Right lobe of liver (tissue), 4 donors: Measurements from ENCODE around the gene LONP2.
A peak's percentile ranks its signal among the peaks of the same experiment; 100 is the strongest.

Experiments used
- CTCF ChIP-seq, 4 donors: fragments of 200-600 bp in 3 of 4; fragments of 450-650 bp in 1 of 4; IDR thresholded peaks; one replicate each; pipeline versions ENCODE4 v1.5.1 to v1.8.0; 2016 to 2022; ENCODE audit warnings: antibody characterized with exemption in 4 of 4, mild to moderate bottlenecking in 2 of 4
- POLR2A ChIP-seq: fragments of 450-650 bp; IDR thresholded peaks from one replicate; pipeline ENCODE4 v1.6.1; 2017; ENCODE audit warnings: antibody characterized with exemption, mild to moderate bottlenecking
- donor health status: DM: no; HTN: no; CAD: no.
- donor health status: DM: no; HTN: no; CAD: no.
- donor health status: DM: no; HTN: yes; CAD: no.

DNA sequence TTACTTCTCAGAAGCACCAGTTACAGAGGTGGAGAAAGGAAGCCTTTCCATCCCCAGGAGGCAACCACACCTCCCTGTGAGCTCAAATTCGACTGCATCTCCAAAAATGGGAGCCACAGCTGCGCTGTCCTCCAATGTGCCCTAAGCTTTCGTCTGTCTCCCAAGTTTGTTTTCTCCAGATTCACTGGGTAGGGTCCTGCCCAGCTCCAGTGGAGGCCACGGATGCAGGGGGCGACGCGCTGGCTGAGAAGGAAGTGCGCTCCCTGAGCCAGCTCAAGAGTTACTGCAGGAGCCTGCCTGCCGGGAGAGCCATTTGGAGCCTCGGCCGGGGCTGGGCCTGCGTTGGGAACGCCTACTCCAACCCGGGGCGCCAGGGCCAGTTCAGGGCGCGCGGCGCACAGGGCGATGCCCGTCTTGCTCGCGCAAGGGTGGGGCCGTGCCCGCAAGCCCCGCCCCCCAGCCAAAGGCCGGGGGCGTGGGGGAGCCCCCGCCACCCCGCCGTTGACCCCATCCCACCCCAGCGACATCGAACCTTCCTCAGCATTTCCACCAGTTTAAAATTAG is 121.6 kb downstream of the LONP2 start:
- peak in 2 of 4 donors; percentile 4 to 10 for TF ChIP-seq CTCF (IDR thresholded peaks at IDR 0.05)
- peak; percentile 87 for TF ChIP-seq POLR2A
